ENCODE measurements around the gene KIF4B.
"Not testable (repeated sequence)": the region's sequence is repeated elsewhere in the genome, so short reads cannot be mapped to it uniquely, and the experiment has no call there.

Gene KIF4B

GRCh38 chr5:155021842-155022241 lies 8.3 kb downstream of the KIF4B start:
- in situ Hi-C loops (cut with MboI; ENCODE audit: low sequenced_read_pairs, unreplicated experiment): no loop called here
- TF ChIP-seq, protein P1, sequence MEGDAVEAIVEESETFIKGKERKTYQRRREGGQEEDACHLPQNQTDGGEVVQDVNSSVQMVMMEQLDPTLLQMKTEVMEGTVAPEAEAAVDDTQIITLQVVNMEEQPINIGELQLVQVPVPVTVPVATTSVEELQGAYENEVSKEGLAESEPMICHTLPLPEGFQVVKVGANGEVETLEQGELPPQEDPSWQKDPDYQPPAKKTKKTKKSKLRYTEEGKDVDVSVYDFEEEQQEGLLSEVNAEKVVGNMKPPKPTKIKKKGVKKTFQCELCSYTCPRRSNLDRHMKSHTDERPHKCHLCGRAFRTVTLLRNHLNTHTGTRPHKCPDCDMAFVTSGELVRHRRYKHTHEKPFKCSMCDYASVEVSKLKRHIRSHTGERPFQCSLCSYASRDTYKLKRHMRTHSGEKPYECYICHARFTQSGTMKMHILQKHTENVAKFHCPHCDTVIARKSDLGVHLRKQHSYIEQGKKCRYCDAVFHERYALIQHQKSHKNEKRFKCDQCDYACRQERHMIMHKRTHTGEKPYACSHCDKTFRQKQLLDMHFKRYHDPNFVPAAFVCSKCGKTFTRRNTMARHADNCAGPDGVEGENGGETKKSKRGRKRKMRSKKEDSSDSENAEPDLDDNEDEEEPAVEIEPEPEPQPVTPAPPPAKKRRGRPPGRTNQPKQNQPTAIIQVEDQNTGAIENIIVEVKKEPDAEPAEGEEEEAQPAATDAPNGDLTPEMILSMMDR (IDR thresholded peaks at IDR 0.05; ENCODE audit: borderline replicate concordance, control extremely low read depth, extremely low read depth, insufficient read depth, missing control alignments): no peak
- DNase-seq (ENCODE audit: low spot score): no peak

DNA sequence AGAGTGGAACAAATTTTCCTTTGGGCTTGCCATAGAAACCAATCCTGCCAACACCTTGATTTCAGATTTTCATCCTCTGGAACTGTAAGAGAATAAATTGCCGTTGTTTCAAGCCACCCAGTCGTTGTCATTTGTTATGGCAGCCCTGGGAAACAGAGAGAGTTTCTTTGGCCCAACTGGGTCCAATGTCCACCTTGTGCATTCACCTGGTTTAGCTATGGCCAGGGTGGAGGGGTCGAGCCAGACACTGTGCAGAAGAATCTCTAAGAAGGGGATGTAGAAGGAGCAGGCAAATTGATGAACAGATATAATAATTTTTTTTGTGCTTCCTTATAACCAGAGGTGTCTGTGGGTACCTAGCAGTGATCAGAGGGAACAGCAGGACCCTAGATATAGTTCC lies 9.8 kb downstream of the KIF4B start:
- in situ Hi-C loops (cut with MboI; ENCODE audit: low sequenced_read_pairs, unreplicated experiment): no loop called here
- TF ChIP-seq, protein P1 (IDR thresholded peaks at IDR 0.05; ENCODE audit: borderline replicate concordance, control extremely low read depth, extremely low read depth, insufficient read depth, missing control alignments): no peak

GRCh38 chr5:155024015-155024414 lies 10.5 kb downstream of the KIF4B start:
- no peak for DNase-seq (ENCODE audit: low spot score)
- TF ChIP-seq, protein P1 (IDR thresholded peaks at IDR 0.05; ENCODE audit: borderline replicate concordance, control extremely low read depth, extremely low read depth, insufficient read depth, missing control alignments): no peak

More for the DNA sequence above, 9.8 kb downstream of the KIF4B start:
- no peak for DNase-seq (ENCODE audit: low spot score)

DNA sequence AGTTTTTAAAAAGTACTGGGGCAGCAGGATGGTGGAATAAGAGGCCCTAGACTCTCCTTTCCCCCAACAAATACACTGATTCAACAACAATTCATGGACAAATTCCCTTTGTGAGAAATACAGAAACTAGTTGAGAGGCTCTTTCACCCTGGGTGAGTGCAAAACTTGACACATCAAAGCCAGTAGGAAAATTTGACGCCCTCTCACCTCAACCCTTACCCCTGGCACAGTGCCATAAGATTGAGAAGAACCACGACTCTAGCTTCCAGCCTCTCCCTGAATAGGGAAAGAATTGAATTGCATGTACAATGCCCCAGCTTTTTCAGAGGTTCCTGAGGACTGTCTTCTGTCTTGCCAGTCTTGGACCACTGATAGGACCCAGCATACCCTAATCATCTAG lies 12.3 kb downstream of the KIF4B start:
- DNase-seq (ENCODE audit: low spot score): no peak
- in situ Hi-C loops (cut with MboI; ENCODE audit: low sequenced_read_pairs, unreplicated experiment): no loop called here
- TF ChIP-seq, protein P1 (IDR thresholded peaks at IDR 0.05; ENCODE audit: borderline replicate concordance, control extremely low read depth, extremely low read depth, insufficient read depth, missing control alignments): no peak

More at GRCh38 chr5:155024015-155024414, 10.5 kb downstream of the KIF4B start:
- in situ Hi-C loops (cut with MboI; ENCODE audit: low sequenced_read_pairs, unreplicated experiment): no loop called here

- TF ChIP-seq, protein P1 (IDR thresholded peaks at IDR 0.05; ENCODE audit: borderline replicate concordance, control extremely low read depth, extremely low read depth, insufficient read depth, missing control alignments): no peak
- in situ Hi-C loops (cut with MboI; ENCODE audit: low sequenced_read_pairs, unreplicated experiment): no loop called here
- DNase-seq (ENCODE audit: low spot score): no peak
Measured at GRCh38 chr5:155027993-155028629, 14.6 kb downstream of the KIF4B start.

GRCh38 chr5:155029240-155029639 lies 15.7 kb downstream of the KIF4B start:
- no peak for DNase-seq (ENCODE audit: low spot score)
- TF ChIP-seq, protein P1 (IDR thresholded peaks at IDR 0.05; ENCODE audit: borderline replicate concordance, control extremely low read depth, extremely low read depth, insufficient read depth, missing control alignments): no peak
- in situ Hi-C loops (cut with MboI; ENCODE audit: low sequenced_read_pairs, unreplicated experiment): no loop called here

DNA sequence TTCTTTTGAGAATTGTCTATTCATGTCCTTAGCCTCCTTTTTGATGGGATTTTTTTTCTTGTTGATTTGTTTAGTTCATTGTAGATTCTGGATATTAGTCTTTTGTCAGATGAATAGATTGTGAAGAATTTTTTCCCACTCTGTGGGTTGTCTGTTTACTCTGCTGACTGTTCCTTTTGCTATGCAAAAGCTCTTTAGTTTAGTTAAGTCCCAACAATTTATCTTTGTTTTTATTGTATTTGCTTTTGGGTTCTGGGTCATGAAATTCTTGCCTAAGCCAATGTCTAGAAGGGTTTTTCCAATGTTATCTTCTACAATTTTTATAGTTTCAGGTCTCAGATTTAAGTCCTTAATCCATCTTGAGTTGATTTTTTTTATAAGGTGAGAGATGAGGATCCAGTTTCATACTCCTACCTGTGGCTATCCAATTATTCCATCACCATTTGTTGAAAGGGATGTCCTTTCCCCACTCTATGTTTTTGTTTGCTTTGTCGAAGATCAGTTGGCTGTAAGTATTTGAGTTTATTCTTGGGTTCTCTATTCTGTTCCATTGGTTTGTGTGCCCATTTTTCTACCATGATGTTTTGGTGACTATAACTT lies 20.7 kb downstream of the KIF4B start:
- DNase-seq (ENCODE audit: low spot score); in situ Hi-C loops (cut with MboI; ENCODE audit: low sequenced_read_pairs, unreplicated experiment): not testable (repeated sequence)

DNA sequence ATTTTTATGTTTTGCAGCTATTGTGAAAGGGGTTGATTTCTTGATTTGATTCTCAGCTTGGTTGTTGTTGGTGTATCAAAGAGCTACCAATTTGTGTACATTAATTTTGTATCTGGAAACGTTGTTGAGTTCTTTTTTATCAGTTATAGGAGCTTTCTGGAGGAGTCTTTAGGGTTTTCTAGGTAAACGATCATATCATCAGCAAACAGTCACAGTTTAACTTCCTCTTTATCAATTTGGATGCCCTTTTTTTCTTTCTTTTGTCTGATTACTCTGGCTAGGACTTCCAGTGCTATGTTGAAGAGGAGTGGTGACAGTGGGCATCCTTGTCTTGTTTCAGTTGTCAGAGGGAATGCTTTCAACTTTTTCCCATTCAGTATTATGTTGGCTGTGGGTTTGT lies 21.5 kb downstream of the KIF4B start:
- in situ Hi-C loops (cut with MboI; ENCODE audit: low sequenced_read_pairs, unreplicated experiment); DNase-seq (ENCODE audit: low spot score): not testable (repeated sequence)
